ENCODE measurements around the gene CERS6. TPM values are rescaled to one million over a fixed set of nuclear protein-coding genes. Genes with fewer than 3 reads are reported as not detected.

CERS6 gene
- total RNA-seq, 4 donors from 2014 or later = 53.7 to 78.3 (median 63.8) TPM

DNA sequence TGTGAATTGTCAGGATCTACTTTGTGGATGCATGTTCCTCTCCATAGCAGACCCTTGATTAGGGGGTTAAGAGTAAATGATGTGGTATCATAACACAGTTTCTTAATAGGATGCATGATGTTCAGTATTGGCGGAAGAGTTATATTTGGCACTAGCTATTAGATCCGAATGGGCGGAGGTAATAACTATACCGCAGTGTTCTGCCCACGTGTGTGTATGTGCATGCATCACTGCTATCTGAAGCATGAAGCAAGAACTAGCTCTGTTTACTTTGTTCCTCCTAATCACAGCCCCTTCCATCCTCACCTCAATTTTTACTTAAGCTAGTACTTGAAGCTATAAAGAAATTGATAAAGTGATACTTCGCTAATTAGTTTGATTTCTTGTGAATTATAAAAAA lies 186.8 kb downstream of the CERS6 start:
- TF ChIP-seq POLR2A (IDR thresholded peaks at IDR 0.05) = no peak
- TF ChIP-seq, protein P1, sequence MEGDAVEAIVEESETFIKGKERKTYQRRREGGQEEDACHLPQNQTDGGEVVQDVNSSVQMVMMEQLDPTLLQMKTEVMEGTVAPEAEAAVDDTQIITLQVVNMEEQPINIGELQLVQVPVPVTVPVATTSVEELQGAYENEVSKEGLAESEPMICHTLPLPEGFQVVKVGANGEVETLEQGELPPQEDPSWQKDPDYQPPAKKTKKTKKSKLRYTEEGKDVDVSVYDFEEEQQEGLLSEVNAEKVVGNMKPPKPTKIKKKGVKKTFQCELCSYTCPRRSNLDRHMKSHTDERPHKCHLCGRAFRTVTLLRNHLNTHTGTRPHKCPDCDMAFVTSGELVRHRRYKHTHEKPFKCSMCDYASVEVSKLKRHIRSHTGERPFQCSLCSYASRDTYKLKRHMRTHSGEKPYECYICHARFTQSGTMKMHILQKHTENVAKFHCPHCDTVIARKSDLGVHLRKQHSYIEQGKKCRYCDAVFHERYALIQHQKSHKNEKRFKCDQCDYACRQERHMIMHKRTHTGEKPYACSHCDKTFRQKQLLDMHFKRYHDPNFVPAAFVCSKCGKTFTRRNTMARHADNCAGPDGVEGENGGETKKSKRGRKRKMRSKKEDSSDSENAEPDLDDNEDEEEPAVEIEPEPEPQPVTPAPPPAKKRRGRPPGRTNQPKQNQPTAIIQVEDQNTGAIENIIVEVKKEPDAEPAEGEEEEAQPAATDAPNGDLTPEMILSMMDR (IDR thresholded peaks at IDR 0.05) = no peak
- 76 to 95% methylated on average over 6 of the region's 6 CpGs for WGBS, 2 donors

DNA sequence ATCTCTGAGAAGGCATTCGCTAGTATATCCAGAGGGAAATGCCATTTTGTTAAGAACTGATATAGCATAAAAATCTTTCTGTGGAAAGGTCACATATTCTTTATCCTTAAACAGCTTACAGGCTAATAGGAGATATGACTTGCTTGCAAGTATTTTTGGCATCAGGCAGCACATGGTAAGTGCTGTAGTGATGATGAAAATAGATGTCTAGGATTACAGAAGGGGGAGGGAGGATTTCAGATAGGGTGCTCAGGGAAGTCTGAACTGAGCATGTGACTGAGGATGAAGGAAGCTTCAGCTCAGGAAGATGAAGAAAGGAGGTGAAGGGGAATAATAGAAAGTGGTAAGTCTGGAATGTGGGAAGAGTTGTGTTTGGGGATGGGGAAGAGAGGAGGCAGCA lies 187.9 kb downstream of the CERS6 start:
- no peak overlapping the region for H3K4me3 ChIP-seq (ENCODE audit: low read depth, poor library complexity, severe bottlenecking)
- no peak for TF ChIP-seq POLR2A (IDR thresholded peaks at IDR 0.05)
- TF ChIP-seq, protein P1 (IDR thresholded peaks at IDR 0.05) = no peak
- DNase-seq (ENCODE audit: low spot score in 2 of 2) = no peak
- intact Hi-C loops (cut with DNase I; ENCODE audit: low total_unique reads) = no loop called here
- WGBS, 2 donors = 97 to 100% methylated on average over 1 of the region's 1 CpG

More for the DNA sequence above, 186.8 kb downstream of the CERS6 start:
- no peak for DNase-seq (ENCODE audit: low spot score in 2 of 2)
- intact Hi-C loops (cut with DNase I; ENCODE audit: low total_unique reads) = no loop called here
- no peak overlapping the region for H3K4me3 ChIP-seq (ENCODE audit: low read depth, poor library complexity, severe bottlenecking)

GRCh38 chr2:168645696-168646338 lies 189.7 kb downstream of the CERS6 start:
- WGBS, 2 donors = 86 to 87% methylated on average over 2 of the region's 2 CpGs
- no peak for DNase-seq (ENCODE audit: low spot score in 2 of 2)
- intact Hi-C loops (cut with DNase I; ENCODE audit: low total_unique reads) = no loop called here
- H3K4me3 ChIP-seq (ENCODE audit: low read depth, poor library complexity, severe bottlenecking) = no peak overlapping the region
- no peak for TF ChIP-seq POLR2A (IDR thresholded peaks at IDR 0.05)
- TF ChIP-seq, protein P1 (IDR thresholded peaks at IDR 0.05) = no peak

- H3K4me3 ChIP-seq (ENCODE audit: low read depth, poor library complexity, severe bottlenecking) = no peak overlapping the region
- TF ChIP-seq, protein P1 (IDR thresholded peaks at IDR 0.05) = no peak
- TF ChIP-seq POLR2A (IDR thresholded peaks at IDR 0.05) = no peak
- WGBS, 2 donors = 55 to 58% methylated on average over 5 of the region's 5 CpGs
- DNase-seq (ENCODE audit: low spot score in 2 of 2) = no peak
- intact Hi-C loops (cut with DNase I; ENCODE audit: low total_unique reads) = no loop called here
These were observed 193.0 kb downstream of the CERS6 start for GRCh38 chr2:168649105-168649504.

- intact Hi-C loops (cut with DNase I; ENCODE audit: low total_unique reads) = no loop called here
- DNase-seq (ENCODE audit: low spot score in 2 of 2) = no peak
- TF ChIP-seq POLR2A (IDR thresholded peaks at IDR 0.05) = no peak
- TF ChIP-seq, protein P1 (IDR thresholded peaks at IDR 0.05) = no peak
- 82 to 88% methylated on average over 2 of the region's 2 CpGs for WGBS, 2 donors
- H3K4me3 ChIP-seq (ENCODE audit: low read depth, poor library complexity, severe bottlenecking) = no peak overlapping the region
These were observed 193.5 kb downstream of the CERS6 start for GRCh38 chr2:168649562-168649961.

DNA sequence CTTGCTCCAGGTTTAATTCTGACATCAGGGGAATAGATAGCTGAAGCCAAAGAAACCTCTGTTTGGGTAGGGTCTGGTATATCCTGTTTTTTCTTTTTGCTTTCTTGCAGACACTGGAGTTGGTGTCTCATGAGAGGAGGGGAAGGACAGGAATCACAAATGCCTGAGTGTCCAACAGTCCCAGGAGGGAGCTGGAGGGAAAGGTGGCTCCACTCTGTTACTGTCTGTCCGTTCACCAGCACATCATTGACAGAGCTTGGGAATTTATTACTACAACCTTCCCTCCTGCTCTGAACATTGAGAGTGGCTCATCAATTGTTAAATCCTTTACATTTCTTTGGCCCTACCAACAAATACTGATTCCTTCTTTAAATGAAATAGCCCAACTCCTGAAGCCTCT lies 194.1 kb downstream of the CERS6 start:
- H3K4me3 ChIP-seq (ENCODE audit: low read depth, poor library complexity, severe bottlenecking) = no peak overlapping the region
- 4 to 39% methylated on average over 1 of the region's 1 CpG for WGBS, 2 donors
- intact Hi-C loops (cut with DNase I; ENCODE audit: low total_unique reads) = no loop called here
- TF ChIP-seq, protein P1 (IDR thresholded peaks at IDR 0.05) = no peak
- no peak for TF ChIP-seq POLR2A (IDR thresholded peaks at IDR 0.05)
- no peak for DNase-seq (ENCODE audit: low spot score in 2 of 2)
